Ishikawa (cell line): ENCODE results near the gene ST6GALNAC6.

ENCODE experiments used
- CEBPB ChIP-seq: IDR thresholded peaks from 2 replicates; pipeline ENCODE4 v1.6.1; 2012
- EGR1 ChIP-seq: IDR thresholded peaks from 2 replicates; pipeline ENCODE4 v1.6.1; 2012
- EP300 ChIP-seq: IDR thresholded peaks from 2 replicates; pipeline ENCODE4 v1.6.1; 2012; ENCODE audit warnings: borderline replicate concordance
- FOXM1 ChIP-seq: IDR thresholded peaks from 2 replicates; pipeline ENCODE4 v1.6.1; 2012; ENCODE audit warnings: low read depth, borderline replicate concordance
- MAX ChIP-seq: IDR thresholded peaks from 2 replicates; pipeline ENCODE4 v1.6.1; 2012
- RAD21 ChIP-seq: IDR thresholded peaks from 2 replicates; pipeline ENCODE4 v1.6.1; 2012; ENCODE audit warnings: low read depth
- REST ChIP-seq: IDR thresholded peaks from 2 replicates; pipeline ENCODE4 v1.6.1; 2012; ENCODE audit warnings: low read depth, mild to moderate bottlenecking
- TAF1 ChIP-seq: IDR thresholded peaks from 2 replicates; pipeline ENCODE4 v1.6.1; 2012; ENCODE audit warnings: low read depth, mild to moderate bottlenecking
- TEAD4 ChIP-seq: IDR thresholded peaks from 2 replicates; pipeline ENCODE4 v1.6.1; 2012
- USF1 ChIP-seq: IDR thresholded peaks from 2 replicates; pipeline ENCODE4 v1.6.1; 2012
- YY1 ChIP-seq: IDR thresholded peaks from 2 replicates; pipeline ENCODE4 v1.6.1; 2012; ENCODE audit warnings: low read depth
- ZBTB7A ChIP-seq: IDR thresholded peaks from 2 replicates; pipeline ENCODE4 v1.6.1; 2012; ENCODE audit warnings: low read depth

GRCh38 chr9:127934248-127934647 lies 34.8 kb upstream of the ST6GALNAC6 start:
- TF ChIP-seq TEAD4 (no peak), RAD21 (no peak), CEBPB (no peak), YY1 (no peak), REST (no peak), FOXM1 (no peak), EGR1 (no peak), ZBTB7A (no peak), EP300 (no peak), TAF1 (no peak), MAX (no peak), USF1 (no peak)
